ENCODE data around the gene OR4D11.
"Not testable (repeated sequence)": the region's sequence is repeated elsewhere in the genome, so short reads cannot be mapped to it uniquely, and the experiment has no call there.

Gene OR4D11

GRCh38 chr11:59545179-59546020 lies 42.0 kb downstream of the OR4D11 start:
- peak; percentile 31 for DNase-seq (ENCODE audit: low read depth)
- no peak overlapping the region for H3K4me3 ChIP-seq (ENCODE audit: low read depth, low read length)

- DNase-seq (ENCODE audit: low read depth); H3K4me3 ChIP-seq (ENCODE audit: low read depth, low read length): not testable (repeated sequence)
Measured at GRCh38 chr11:59547605-59548308, 44.4 kb downstream of the OR4D11 start.

GRCh38 chr11:59548309-59548656 lies 44.9 kb downstream of the OR4D11 start:
- no peak for DNase-seq (ENCODE audit: low read depth)
- H3K4me3 ChIP-seq (ENCODE audit: low read depth, low read length) = no peak overlapping the region

GRCh38 chr11:59550368-59550841 lies 47.0 kb downstream of the OR4D11 start:
- peak overlapping the region; percentile 80 for H3K4me3 ChIP-seq (ENCODE audit: low read depth, low read length)
- DNase-seq (ENCODE audit: low read depth) = peak; percentile 80

GRCh38 chr11:59550842-59551658 lies 47.7 kb downstream of the OR4D11 start:
- peak overlapping the region; percentile 80 for H3K4me3 ChIP-seq (ENCODE audit: low read depth, low read length)
- peak; percentile 64 for DNase-seq (ENCODE audit: low read depth)

- peak overlapping the region; percentile 80 for H3K4me3 ChIP-seq (ENCODE audit: low read depth, low read length)
- DNase-seq (ENCODE audit: low read depth) = peak; percentile 55
Measured at GRCh38 chr11:59551659-59552521, 48.5 kb downstream of the OR4D11 start.

- no peak for DNase-seq (ENCODE audit: low read depth)
- no peak overlapping the region for H3K4me3 ChIP-seq (ENCODE audit: low read depth, low read length)
Measured at GRCh38 chr11:59552844-59553243, 49.5 kb downstream of the OR4D11 start.

GRCh38 chr11:59553323-59553722 lies 49.9 kb downstream of the OR4D11 start:
- DNase-seq (ENCODE audit: low read depth) = no peak
- H3K4me3 ChIP-seq (ENCODE audit: low read depth, low read length) = no peak overlapping the region

Measured in skeletal muscle cell (primary cell).